HepG2 (cell line): ENCODE measurements around the gene MASP2. TPM values are rescaled to one million over a fixed set of nuclear protein-coding genes. Genes with fewer than 3 reads are reported as not detected.

ENCODE experiments used
- GABPB1 ChIP-seq: IDR thresholded peaks from 2 replicates; pipeline ENCODE4 v1.6.1; 2016; ENCODE audit warnings: mild to moderate bottlenecking, missing genetic modification reagents, moderate library complexity, missing compliant biosample characterization
- GATAD1 ChIP-seq: IDR thresholded peaks from 2 replicates; pipeline ENCODE4 v1.6.1; 2016; ENCODE audit warnings: missing genetic modification reagents, missing compliant biosample characterization
- MEIS2 ChIP-seq: sonication (generic); formaldehyde crosslinking; IDR thresholded peaks from 2 replicates; pipeline ENCODE4 v1.9.0; 2021; ENCODE audit warnings: mild to moderate bottlenecking, missing genetic modification reagents
- NFYC ChIP-seq: IDR thresholded peaks from 2 replicates; pipeline ENCODE4 v1.6.1; 2016; ENCODE audit warnings: missing genetic modification reagents, missing compliant biosample characterization
- POLR2AphosphoS5 ChIP-seq: IDR thresholded peaks from 2 replicates; pipeline ENCODE4 v1.6.1; 2012; ENCODE audit warnings: low read depth, low read length
- SKI ChIP-seq: fragments of 450-650 bp; IDR thresholded peaks from one replicate; pipeline ENCODE4 v1.6.1; 2018; ENCODE audit warnings: mild to moderate bottlenecking; ENCODE audit not compliant: partially characterized antibody
- SP2 ChIP-seq: sonication (generic); formaldehyde crosslinking; IDR thresholded peaks from 2 replicates; pipeline ENCODE4 v1.5.1; 2020; ENCODE audit warnings: mild to moderate bottlenecking, missing genetic modification reagents
- TAF1 ChIP-seq: sonication (generic); formaldehyde crosslinking; IDR thresholded peaks from 2 replicates; pipeline ENCODE4 v1.4.0; 2020; ENCODE audit warnings: missing genetic modification reagents
- ZBTB20 ChIP-seq: sonication (generic); formaldehyde crosslinking; IDR thresholded peaks from 2 replicates; pipeline ENCODE4 v1.8.1; 2023; ENCODE audit warnings: missing genetic modification reagents, low read depth, mild to moderate bottlenecking, borderline replicate concordance
- ZNF468 ChIP-seq: sonication (generic); formaldehyde crosslinking; IDR thresholded peaks from 2 replicates; pipeline ENCODE4 v1.8.0; 2022; ENCODE audit warnings: mild to moderate bottlenecking, moderate library complexity, missing genetic modification reagents
- ZNF672 ChIP-seq: sonication (generic); formaldehyde crosslinking; IDR thresholded peaks from 2 replicates; pipeline ENCODE4 v1.8.1; 2022; ENCODE audit warnings: missing genetic modification reagents
- polyA plus RNA-seq, 8 experiments: library from polyadenylated mRNA; depleted of rRNA in 3 of 8; stranded (reverse) in 7 of 8; unstranded in 1 of 8; fragments of >200 nt; fragmentation: Illumina TruSeq in 4 of 8; extraction: Trizol in 4 of 8; gene quantifications; 2 replicates each; pipeline versions ENCODE4 v1.2.1 to v1.2.3, GENCODE V29; 2011 to 2016; ENCODE audit warnings: low read depth in 4 of 8, missing spikeins in 1 of 8, mixed read lengths in 1 of 8; ENCODE audit not compliant: insufficient read depth in 1 of 8
- total RNA-seq, 5 experiments: library from RNA; depleted of rRNA; stranded (reverse); fragments of >200 nt; fragmentation: Illumina TruSeq; extraction: Trizol; gene quantifications; 2 replicates each; pipeline ENCODE4 v1.2.3, GENCODE V29; 2016; ENCODE audit warnings: low read depth in 1 of 5
- TF ChIP-seq, protein P1 (sequence below): sonication (generic); formaldehyde crosslinking; IDR thresholded peaks from 2 replicates; pipeline ENCODE4 v1.4.0; 2020; ENCODE audit warnings: missing genetic modification reagents
- TF ChIP-seq, protein P2 (sequence below): sonication (generic); formaldehyde crosslinking; IDR thresholded peaks from 2 replicates; pipeline ENCODE4 v1.5.0; 2020; ENCODE audit warnings: missing genetic modification reagents
- TF ChIP-seq, protein P3 (sequence below): sonication (generic); formaldehyde crosslinking; IDR thresholded peaks from 2 replicates; pipeline ENCODE4 v1.5.0; 2020; ENCODE audit warnings: missing genetic modification reagents
- TF ChIP-seq, protein P4 (sequence below): sonication (generic); formaldehyde crosslinking; IDR thresholded peaks from 2 replicates; pipeline ENCODE4 v1.5.1; 2020; ENCODE audit warnings: mild to moderate bottlenecking, missing genetic modification reagents, borderline replicate concordance

The MASP2 gene
- total and polyA plus RNA-seq, 2 of the 13 experiments (the other 11 are each of a cell fraction or from before 2014, with no cell fraction given) = 7.1 to 11.8 TPM

DNA sequence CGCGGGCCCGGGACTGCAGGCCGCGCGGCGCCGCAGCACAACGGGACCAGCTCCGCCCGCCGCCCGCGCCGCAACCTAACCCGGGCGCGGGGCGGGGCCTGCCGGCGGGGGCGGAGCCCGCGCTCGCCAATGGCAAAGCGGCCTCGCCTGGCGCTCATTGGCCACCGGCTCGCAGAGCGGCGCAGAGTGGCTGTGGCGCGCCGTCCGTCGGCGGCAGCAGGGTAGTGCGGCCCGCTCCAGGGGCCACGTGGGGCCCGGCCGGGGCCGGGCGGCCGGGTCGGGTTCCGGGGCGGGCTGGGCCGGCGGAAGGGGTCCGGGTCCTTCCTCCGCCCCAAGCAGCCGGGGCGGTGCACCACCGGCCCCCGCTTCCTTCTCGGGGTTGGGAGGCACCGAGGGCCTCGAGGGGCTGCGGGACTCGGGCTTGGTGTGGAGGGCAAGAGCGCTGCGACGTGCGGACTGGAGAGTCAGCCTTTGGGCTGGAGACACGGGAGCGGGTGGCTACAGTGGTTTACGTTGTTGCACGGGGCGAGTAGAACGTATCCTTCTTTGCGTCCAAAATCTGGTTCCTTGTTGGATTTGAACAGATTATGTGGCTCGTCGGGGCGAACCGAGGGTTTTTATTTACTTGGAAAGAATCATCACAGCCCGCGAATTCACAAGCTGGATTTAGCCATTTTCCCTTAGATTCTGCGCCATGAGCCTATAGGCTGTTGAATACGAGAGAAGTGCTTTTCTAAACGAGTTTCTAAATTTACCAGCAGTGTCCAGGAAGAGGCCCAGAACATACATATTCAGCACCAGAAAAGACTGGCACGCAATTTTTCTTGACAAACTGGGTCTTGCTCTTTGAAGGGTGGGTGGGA is 13.2 kb upstream of the MASP2 start, which contains the start of gene SRM (continued):
- TF ChIP-seq, protein P1, sequence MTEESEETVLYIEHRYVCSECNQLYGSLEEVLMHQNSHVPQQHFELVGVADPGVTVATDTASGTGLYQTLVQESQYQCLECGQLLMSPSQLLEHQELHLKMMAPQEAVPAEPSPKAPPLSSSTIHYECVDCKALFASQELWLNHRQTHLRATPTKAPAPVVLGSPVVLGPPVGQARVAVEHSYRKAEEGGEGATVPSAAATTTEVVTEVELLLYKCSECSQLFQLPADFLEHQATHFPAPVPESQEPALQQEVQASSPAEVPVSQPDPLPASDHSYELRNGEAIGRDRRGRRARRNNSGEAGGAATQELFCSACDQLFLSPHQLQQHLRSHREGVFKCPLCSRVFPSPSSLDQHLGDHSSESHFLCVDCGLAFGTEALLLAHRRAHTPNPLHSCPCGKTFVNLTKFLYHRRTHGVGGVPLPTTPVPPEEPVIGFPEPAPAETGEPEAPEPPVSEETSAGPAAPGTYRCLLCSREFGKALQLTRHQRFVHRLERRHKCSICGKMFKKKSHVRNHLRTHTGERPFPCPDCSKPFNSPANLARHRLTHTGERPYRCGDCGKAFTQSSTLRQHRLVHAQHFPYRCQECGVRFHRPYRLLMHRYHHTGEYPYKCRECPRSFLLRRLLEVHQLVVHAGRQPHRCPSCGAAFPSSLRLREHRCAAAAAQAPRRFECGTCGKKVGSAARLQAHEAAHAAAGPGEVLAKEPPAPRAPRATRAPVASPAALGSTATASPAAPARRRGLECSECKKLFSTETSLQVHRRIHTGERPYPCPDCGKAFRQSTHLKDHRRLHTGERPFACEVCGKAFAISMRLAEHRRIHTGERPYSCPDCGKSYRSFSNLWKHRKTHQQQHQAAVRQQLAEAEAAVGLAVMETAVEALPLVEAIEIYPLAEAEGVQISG (CRISPR knock-in tag) = peak; percentile 40; the same call in 1 of the 2 replicates
- TF ChIP-seq TAF1 (CRISPR knock-in tag) (peak; percentile 58; the same call in 1 of the 2 replicates), GABPB1 (CRISPR knock-in tag) (peak; percentile 75; the same call in 1 of the 2 replicates), ZNF468 (CRISPR knock-in tag) (0 out of 2 replicates have a peak, but pooled peaks have one; percentile 58), NFYC (CRISPR knock-in tag) (peak; percentile 80), MEIS2 (0 out of 2 replicates have a peak, but pooled peaks have one; percentile 35), ZNF672 (CRISPR knock-in tag) (0 out of 2 replicates have a peak, but pooled peaks have one; percentile 27), GATAD1 (CRISPR knock-in tag) (peak; percentile 68), SKI (peak; percentile 62), ZBTB20 (CRISPR knock-in tag) (no peak), POLR2AphosphoS5 (peak; percentile 68), SP2 (CRISPR knock-in tag) (peak; percentile 86)
- TF ChIP-seq, protein P2, sequence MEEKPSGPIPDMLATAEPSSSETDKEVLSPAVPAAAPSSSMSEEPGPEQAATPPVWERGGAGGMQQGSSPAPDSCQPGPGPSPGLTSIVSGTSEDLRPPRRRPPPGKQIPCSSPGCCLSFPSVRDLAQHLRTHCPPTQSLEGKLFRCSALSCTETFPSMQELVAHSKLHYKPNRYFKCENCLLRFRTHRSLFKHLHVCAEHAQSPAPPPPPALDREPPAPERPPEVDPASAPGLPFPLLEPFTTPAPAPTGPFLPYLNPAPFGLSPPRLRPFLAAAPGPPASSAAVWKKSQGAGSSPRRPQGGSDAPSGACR (CRISPR knock-in tag) = no peak
- TF ChIP-seq, protein P3, sequence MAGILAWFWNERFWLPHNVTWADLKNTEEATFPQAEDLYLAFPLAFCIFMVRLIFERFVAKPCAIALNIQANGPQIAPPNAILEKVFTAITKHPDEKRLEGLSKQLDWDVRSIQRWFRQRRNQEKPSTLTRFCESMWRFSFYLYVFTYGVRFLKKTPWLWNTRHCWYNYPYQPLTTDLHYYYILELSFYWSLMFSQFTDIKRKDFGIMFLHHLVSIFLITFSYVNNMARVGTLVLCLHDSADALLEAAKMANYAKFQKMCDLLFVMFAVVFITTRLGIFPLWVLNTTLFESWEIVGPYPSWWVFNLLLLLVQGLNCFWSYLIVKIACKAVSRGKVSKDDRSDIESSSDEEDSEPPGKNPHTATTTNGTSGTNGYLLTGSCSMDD (CRISPR knock-in tag) = no peak
- TF ChIP-seq, protein P4, sequence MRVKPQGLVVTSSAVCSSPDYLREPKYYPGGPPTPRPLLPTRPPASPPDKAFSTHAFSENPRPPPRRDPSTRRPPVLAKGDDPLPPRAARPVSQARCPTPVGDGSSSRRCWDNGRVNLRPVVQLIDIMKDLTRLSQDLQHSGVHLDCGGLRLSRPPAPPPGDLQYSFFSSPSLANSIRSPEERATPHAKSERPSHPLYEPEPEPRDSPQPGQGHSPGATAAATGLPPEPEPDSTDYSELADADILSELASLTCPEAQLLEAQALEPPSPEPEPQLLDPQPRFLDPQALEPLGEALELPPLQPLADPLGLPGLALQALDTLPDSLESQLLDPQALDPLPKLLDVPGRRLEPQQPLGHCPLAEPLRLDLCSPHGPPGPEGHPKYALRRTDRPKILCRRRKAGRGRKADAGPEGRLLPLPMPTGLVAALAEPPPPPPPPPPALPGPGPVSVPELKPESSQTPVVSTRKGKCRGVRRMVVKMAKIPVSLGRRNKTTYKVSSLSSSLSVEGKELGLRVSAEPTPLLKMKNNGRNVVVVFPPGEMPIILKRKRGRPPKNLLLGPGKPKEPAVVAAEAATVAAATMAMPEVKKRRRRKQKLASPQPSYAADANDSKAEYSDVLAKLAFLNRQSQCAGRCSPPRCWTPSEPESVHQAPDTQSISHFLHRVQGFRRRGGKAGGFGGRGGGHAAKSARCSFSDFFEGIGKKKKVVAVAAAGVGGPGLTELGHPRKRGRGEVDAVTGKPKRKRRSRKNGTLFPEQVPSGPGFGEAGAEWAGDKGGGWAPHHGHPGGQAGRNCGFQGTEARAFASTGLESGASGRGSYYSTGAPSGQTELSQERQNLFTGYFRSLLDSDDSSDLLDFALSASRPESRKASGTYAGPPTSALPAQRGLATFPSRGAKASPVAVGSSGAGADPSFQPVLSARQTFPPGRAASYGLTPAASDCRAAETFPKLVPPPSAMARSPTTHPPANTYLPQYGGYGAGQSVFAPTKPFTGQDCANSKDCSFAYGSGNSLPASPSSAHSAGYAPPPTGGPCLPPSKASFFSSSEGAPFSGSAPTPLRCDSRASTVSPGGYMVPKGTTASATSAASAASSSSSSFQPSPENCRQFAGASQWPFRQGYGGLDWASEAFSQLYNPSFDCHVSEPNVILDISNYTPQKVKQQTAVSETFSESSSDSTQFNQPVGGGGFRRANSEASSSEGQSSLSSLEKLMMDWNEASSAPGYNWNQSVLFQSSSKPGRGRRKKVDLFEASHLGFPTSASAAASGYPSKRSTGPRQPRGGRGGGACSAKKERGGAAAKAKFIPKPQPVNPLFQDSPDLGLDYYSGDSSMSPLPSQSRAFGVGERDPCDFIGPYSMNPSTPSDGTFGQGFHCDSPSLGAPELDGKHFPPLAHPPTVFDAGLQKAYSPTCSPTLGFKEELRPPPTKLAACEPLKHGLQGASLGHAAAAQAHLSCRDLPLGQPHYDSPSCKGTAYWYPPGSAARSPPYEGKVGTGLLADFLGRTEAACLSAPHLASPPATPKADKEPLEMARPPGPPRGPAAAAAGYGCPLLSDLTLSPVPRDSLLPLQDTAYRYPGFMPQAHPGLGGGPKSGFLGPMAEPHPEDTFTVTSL (CRISPR knock-in tag) = no peak
